Measurements from ENCODE around the gene PALM. TPM values are rescaled to one million over a fixed set of nuclear protein-coding genes. Genes with fewer than 3 reads are reported as not detected.
A peak's percentile ranks its signal among the peaks of the same experiment; 100 is the strongest.

The PALM gene
- total RNA-seq, 1 experiment from 2014 or later: 18.5 TPM

DNA sequence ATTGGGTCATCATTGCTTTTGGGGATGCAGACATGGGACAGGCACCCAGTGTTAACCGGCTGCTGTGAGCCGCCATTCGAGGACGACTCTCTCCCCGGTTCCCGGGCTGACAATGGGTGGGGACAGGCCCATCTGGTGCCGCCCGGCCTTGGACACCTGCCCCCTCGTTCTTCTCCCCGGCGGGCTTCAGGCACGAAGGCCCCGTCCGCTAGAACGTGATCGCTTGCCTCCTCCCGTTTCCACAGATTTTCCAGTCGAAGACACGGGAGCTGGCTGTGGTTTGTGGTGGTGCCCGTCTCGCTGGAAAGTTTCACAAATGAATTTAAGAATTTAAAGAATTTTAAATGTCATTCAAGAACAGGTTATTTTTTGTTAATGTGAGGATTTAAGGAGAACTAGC, 2.0 kb downstream of the PALM start:
- no peak overlapping the region for H3K4me2 ChIP-seq (ENCODE audit: insufficient read depth, insufficient read length, low read length)
- no peak overlapping the region for H3T11ph ChIP-seq (ENCODE audit: low read length)
- H3K23ac ChIP-seq (ENCODE audit: insufficient read length, low read depth, low read length): no peak overlapping the region
- H3K79me2 ChIP-seq (ENCODE audit: insufficient read depth, low read length): no peaks in the 10 kb centered on the region
- Mint-ChIP-seq H3K4me3 (peak overlapping the region; percentile 33 to 39; a peak in 4 of 5 replicates), H3K9me3 (peaks cover 12 to 15% of the 10 kb centered on the region in 2 experiments), H3K36me3 (ENCODE audit: insufficient read depth in 1 of 3, low read depth in 3 of 3) (peaks cover 7 to 11% (median 10%) of the 10 kb centered on the region in 3 experiments), H3K27ac (0 out of 7 replicates have a peak overlapping the region, but pooled peaks of 1 of the 3 experiments have one; percentile 44), H3K27me3 (ENCODE audit: low read depth) (peaks cover 16% of the 10 kb centered on the region), H3K4me1 (peaks cover 9 to 11% of the 10 kb centered on the region in 2 experiments)
- no peak overlapping the region for H3K4ac ChIP-seq (ENCODE audit: low read depth, low read length)
- no peak overlapping the region for H2BK15ac ChIP-seq (ENCODE audit: low read depth, low read length)
- no peak overlapping the region for H3K9ac ChIP-seq (ENCODE audit: extremely low read depth, insufficient read length, low read length)
- H2BK20ac ChIP-seq (ENCODE audit: low read depth, low read length, poor library complexity, severe bottlenecking): no peak overlapping the region
- no peak overlapping the region for H3K27ac ChIP-seq (ENCODE audit: insufficient read length, low read depth, low read length)
- H3K23me2 ChIP-seq (ENCODE audit: insufficient read length, low read depth, low read length, poor library complexity, severe bottlenecking): peaks cover 8% of the 10 kb centered on the region
- H3K56ac ChIP-seq (ENCODE audit: insufficient read length, low read depth, low read length): no peak overlapping the region
- H2BK12ac ChIP-seq (ENCODE audit: insufficient read length, low read depth, low read length): no peak overlapping the region
- no peaks in the 10 kb centered on the region for H3K27me3 ChIP-seq (ENCODE audit: insufficient read depth, low read length)
- H3K79me1 ChIP-seq (ENCODE audit: insufficient read depth, low read depth, low read length, poor library complexity, severe bottlenecking): no peaks in the 10 kb centered on the region
- H3K18ac ChIP-seq (ENCODE audit: insufficient read length, low read depth, low read length): no peak overlapping the region
- no peak overlapping the region for H2AFZ ChIP-seq (ENCODE audit: low read length)
- H4K5ac ChIP-seq (ENCODE audit: insufficient read length, low read depth, low read length): no peak overlapping the region
- H2BK120ac ChIP-seq (ENCODE audit: low read depth, low read length, poor library complexity, severe bottlenecking): no peak overlapping the region
- no peak overlapping the region for H4K8ac ChIP-seq (replicated peaks; ENCODE audit: insufficient read length, low read depth, low read length)
- TF ChIP-seq, protein P1, sequence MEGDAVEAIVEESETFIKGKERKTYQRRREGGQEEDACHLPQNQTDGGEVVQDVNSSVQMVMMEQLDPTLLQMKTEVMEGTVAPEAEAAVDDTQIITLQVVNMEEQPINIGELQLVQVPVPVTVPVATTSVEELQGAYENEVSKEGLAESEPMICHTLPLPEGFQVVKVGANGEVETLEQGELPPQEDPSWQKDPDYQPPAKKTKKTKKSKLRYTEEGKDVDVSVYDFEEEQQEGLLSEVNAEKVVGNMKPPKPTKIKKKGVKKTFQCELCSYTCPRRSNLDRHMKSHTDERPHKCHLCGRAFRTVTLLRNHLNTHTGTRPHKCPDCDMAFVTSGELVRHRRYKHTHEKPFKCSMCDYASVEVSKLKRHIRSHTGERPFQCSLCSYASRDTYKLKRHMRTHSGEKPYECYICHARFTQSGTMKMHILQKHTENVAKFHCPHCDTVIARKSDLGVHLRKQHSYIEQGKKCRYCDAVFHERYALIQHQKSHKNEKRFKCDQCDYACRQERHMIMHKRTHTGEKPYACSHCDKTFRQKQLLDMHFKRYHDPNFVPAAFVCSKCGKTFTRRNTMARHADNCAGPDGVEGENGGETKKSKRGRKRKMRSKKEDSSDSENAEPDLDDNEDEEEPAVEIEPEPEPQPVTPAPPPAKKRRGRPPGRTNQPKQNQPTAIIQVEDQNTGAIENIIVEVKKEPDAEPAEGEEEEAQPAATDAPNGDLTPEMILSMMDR (conservative IDR thresholded peaks at IDR 0.05): no peak
- H3K4me1 ChIP-seq (ENCODE audit: insufficient read depth, low read length): no peaks in the 10 kb centered on the region; the same call in 1 of the 2 replicates
- H4K20me1 ChIP-seq (ENCODE audit: control insufficient read depth, insufficient read depth, insufficient read length): no peaks in the 10 kb centered on the region
- H4K91ac ChIP-seq (ENCODE audit: insufficient read length, low read depth, low read length): no peak overlapping the region
- H2BK5ac ChIP-seq (ENCODE audit: insufficient read length, low read length): no peak overlapping the region
- DNase-seq: no peak
- no peak overlapping the region for H3K14ac ChIP-seq (ENCODE audit: insufficient read depth, low read length)
- no peak overlapping the region for H2AK5ac ChIP-seq (ENCODE audit: insufficient read length, low read length)
- no peaks in the 10 kb centered on the region for H3K9me3 ChIP-seq (ENCODE audit: control insufficient read depth, low read depth, low read length)
- no CpG with 5 or more reads among the region's 21 CpGs for WGBS (ENCODE audit: extremely low coverage, insufficient read length, low lambda C conversion rate)
